VCaP (cell line): ENCODE results near the gene PDE11A.

Experiments
- H3K27ac ChIP-seq: fragments of 450-650 bp; 2 replicates; pipeline ENCODE4 v1.5.1; 2017
- TF ChIP-seq, protein P1 (sequence below): fragments of 450-650 bp; conservative IDR thresholded peaks from 2 replicates; pipeline ENCODE4 v1.5.1; 2017; ENCODE audit warnings: mild to moderate bottlenecking, moderate library complexity

PDE11A gene

DNA sequence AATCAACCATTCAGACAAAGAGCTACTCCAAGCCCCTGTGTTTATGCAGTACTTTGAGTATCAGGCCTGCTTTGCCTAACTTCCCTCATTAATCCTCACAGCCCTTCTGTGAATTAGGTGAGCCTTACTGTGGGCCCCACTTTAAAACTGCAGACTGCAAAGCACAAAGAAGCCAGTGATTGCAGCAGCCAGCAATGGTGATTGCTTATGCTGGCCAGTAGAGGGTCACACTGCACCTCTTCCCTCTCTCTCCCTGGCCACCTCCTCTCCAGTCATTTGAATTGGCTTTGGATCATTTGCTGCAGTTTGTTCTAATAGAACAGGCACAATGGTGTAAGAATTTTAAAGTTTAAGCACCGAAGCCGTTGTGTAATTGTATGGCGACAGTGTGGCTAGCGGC is 450.1 kb downstream of the PDE11A start:
- no peak overlapping the region for H3K27ac ChIP-seq
- TF ChIP-seq, protein P1, sequence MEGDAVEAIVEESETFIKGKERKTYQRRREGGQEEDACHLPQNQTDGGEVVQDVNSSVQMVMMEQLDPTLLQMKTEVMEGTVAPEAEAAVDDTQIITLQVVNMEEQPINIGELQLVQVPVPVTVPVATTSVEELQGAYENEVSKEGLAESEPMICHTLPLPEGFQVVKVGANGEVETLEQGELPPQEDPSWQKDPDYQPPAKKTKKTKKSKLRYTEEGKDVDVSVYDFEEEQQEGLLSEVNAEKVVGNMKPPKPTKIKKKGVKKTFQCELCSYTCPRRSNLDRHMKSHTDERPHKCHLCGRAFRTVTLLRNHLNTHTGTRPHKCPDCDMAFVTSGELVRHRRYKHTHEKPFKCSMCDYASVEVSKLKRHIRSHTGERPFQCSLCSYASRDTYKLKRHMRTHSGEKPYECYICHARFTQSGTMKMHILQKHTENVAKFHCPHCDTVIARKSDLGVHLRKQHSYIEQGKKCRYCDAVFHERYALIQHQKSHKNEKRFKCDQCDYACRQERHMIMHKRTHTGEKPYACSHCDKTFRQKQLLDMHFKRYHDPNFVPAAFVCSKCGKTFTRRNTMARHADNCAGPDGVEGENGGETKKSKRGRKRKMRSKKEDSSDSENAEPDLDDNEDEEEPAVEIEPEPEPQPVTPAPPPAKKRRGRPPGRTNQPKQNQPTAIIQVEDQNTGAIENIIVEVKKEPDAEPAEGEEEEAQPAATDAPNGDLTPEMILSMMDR: no peak

DNA sequence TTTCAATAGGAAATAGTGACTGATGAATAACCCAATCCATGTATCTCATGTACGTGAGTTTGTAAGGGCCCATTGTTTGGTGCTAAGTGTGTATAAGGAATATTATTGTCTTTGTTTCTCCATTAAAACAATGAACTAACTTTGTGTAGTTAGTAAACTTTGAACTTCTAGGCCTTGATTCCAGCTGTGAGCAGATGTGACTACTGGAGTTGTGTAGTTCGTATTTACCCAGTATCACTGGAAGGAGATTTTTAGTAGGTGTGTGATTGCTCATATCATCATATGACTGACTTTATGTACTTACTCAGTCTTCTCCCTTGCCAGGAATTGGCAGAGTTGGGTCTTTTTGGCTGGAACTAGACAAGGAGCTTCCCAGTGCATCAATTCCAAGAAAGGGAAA is 452.6 kb downstream of the PDE11A start:
- H3K27ac ChIP-seq: no peak overlapping the region
- TF ChIP-seq, protein P1: no peak

DNA sequence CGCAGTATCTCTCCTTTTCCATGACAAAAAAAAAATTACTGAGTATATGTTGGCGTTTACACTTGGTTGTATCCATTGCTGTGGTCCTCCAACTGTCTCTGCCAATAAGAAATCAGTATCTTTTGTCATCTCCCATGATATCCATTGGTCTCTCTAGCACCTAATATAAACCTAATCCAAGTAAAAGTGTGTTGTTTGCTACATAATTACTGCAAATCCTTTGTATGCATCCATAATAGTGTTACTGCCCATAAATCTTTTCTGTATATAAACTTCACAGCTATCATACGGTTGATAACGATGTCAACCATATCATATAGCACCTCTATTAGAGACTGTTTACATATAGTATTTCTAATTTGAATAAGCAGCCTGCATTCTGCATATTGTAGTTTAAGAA is 453.1 kb downstream of the PDE11A start:
- TF ChIP-seq, protein P1: no peak
- H3K27ac ChIP-seq: no peak overlapping the region

DNA sequence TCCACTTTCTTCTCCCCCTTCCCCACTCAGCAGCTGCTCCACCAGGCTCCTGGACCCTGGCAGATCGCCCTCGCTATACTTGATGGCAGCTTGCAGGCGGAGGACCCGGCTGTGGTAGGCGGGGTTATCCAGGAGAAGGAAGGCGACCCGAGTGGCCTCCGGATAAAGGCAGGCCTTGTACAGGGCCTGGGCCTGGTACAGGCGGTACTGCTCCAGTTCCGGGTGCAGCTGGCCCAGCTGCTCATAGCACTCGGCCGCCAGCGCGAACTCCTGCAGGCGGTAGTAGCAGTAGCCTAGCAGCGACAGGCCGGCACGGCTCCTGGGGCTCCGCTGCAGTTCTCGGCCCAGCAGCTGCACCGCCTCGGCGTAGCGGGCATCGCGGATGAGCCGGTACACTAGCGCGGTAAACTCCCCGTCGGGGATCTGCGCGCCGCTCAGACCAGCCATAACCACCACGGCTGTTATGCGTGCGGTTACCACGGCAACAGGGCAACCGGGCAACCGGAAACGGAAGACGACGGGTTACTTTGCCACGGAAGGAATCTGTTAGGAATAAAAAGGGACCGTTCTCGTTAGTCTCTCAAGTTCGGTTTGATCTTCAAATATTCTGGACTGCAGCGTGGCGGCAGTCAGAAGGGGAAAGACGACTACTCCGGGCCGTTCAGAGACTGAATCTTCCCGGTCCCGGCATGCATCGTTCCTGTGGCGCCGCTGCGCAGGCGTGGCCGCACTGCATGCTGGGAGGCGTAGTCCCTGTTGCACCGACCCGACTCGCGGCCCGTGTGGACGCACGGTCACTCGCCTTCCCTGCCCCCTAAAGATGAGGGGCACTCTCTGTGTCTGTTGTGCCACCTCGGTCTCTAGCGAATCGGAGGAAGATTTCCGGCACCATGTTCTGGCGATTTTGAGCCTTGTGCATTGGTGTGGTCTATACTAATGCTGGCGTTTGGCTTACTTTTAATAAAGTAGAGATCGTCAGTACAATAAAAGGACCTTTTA is 454.0 kb downstream of the PDE11A start:
- H3K27ac ChIP-seq: peak overlapping the region; percentile 90
- TF ChIP-seq, protein P1: no peak

DNA sequence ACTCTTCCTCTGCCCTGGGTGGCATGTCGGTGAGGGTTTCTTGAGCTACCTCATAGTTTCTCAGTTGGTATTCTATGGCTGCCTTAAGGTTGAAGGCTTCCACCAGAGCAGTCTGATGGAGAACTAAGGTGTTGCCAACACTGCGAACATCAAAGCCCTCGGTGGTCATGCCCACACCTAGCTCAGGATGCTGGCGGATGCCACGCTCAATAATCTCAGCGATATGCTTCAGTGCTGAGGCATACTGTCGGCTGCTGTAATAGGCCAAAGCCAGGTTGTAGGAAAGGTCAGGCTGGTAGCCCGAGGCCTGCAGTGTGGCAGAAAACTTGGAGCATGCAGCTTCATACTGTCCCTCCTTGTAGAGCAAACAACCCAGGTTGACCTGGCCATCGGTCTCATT is 454.7 kb downstream of the PDE11A start:
- H3K27ac ChIP-seq: peak overlapping the region; percentile 90
- TF ChIP-seq, protein P1: no peak

DNA sequence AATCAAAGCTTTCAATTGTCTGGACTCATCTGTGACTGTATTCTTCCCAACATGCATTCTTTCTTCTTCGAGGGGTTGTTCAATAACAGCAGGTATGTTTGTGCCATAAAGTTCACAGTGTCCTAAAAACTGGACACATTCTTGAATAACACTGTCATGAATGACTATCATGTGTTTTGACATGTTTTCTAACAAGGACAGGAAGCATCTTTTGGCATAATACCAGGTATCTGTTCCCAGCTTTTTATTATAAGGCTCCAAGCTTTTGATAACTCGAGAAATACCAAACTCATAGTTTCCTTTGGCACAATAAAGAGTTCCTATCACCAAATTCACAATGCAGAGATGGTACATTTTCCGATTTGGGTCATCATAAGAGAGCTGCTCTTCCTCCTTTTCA is 455.8 kb downstream of the PDE11A start:
- TF ChIP-seq, protein P1: no peak
- H3K27ac ChIP-seq: no peak overlapping the region

DNA sequence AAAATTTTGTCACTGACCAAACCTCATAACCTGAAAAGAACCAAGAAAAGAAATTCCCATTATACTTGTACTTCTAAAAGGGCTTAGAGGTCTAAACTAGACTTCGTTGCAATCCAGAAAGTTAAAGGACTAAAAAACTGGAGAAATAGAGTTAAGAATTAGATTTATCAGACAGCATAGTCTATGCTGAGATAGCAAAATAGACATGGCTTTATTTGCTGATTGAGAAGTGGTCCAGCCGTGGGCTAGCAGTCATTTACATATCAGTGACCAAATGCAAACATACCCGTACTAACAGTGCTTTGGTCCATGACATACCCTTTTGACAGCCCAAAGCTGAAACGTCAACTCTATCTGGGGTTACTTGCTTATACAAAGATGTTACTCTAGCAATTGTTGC is 456.5 kb downstream of the PDE11A start:
- TF ChIP-seq, protein P1: no peak
- H3K27ac ChIP-seq: no peak overlapping the region
